SK-N-MC (cell line): ENCODE results near the gene CFAP57.

Source experiments
- EZH2 ChIP-seq: fragments of 200-600 bp; sonication (generic); IDR thresholded peaks from one replicate; pipeline ENCODE4 v1.6.1; 2017; ENCODE audit warnings: antibody characterized with exemption
- FOXP2 ChIP-seq: optimal IDR thresholded peaks from 2 replicates; pipeline ENCODE3; 2011; ENCODE audit warnings: mild to moderate bottlenecking, moderate library complexity; ENCODE audit not compliant: insufficient read depth; ENCODE audit errors: extremely low read length, control extremely low read depth
- POLR2AphosphoS5 ChIP-seq: IDR thresholded peaks from 2 replicates; pipeline ENCODE4 v1.6.1; 2012; ENCODE audit warnings: mild to moderate bottlenecking, low read depth, low read length, borderline replicate concordance

DNA sequence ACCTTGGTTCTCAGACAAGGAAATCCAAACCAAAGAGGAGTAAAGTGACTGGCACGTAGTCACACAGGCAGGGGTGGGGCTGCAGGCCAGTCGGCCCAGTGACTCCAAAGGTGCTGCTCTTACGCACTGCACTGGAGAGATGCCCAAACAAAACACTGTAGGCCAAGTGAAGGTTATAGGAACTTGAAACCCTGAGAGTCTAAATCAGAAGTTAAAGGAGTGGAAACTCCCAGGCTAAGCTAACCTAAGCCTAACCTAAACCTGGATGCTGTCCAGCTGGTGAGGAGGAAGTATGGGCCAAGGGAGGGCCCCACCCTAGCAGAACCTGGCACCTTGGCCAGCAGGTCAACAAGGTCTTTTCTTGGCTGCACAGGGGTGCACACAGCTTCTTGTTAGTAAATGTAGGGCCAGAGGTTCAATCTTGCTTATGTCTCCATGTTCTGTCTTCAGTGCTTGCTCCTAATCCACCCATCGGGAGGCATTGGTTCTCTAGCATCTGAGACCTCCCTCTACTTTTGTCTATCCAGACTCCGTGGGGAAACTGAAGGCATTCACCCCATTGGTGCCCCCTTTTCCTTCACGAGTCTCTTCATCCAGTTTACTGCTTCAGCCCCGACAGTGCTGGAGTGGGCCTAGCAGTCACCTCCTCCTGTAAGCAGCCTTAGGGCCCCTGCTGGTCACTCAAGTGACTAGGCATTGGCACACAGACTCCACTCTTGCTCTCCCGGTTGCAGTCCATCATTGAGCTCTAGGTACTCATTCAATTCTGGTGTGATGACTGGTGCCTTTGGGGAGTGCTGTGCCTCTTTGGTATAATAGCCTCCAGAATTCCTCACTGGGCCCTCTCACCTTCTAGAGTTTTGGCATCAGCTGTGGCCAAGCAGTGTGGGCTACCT lies 84.8 kb downstream of the CFAP57 start:
- TF ChIP-seq POLR2AphosphoS5: no peak
- no peak for TF ChIP-seq EZH2
- no peak for TF ChIP-seq FOXP2
